Upper lobe of left lung (tissue), 4 donors: ENCODE data around the gene DIAPH1.

Experiments used
- CTCF ChIP-seq, 6 experiments: fragments of 450-650 bp in 4 of 6; fragments of 200-600 bp in 2 of 6; sonication (generic) in 2 of 6; IDR thresholded peaks; one replicate each; pipeline ENCODE4 v1.5.1; 2016 to 2019; ENCODE audit warnings: antibody characterized with exemption in 6 of 6
- EP300 ChIP-seq, 4 donors: sonication (generic); formaldehyde crosslinking; IDR thresholded peaks; one replicate each; pipeline ENCODE4 v1.5.1; 2017; ENCODE audit warnings: antibody characterized with exemption in 4 of 4, control low read depth in 2 of 4
- POLR2A ChIP-seq, 4 donors: fragments of 450-650 bp; IDR thresholded peaks; one replicate each; pipeline ENCODE4 v1.5.1; 2016 to 2017; ENCODE audit warnings: antibody characterized with exemption in 4 of 4, mild to moderate bottlenecking in 2 of 4

- TF ChIP-seq POLR2A (IDR thresholded peaks at IDR 0.05) (no peak), EP300 (IDR thresholded peaks at IDR 0.05) (no peak), CTCF (IDR thresholded peaks at IDR 0.05) (no peak)
Measured at GRCh38 chr5:141503681-141504080, 115.1 kb downstream of the DIAPH1 start.
